Nephron (organoid): ENCODE measurements around the gene TNS2.

Experiments
- H3K27ac Mint-ChIP-seq, 3 experiments: 2 replicates each; pipeline ENCODE4 v1.8.0; 2020; ENCODE audit warnings: mixed read lengths in 3 of 3, mild to moderate bottlenecking in 2 of 3, moderate library complexity in 1 of 3
- H3K27me3 Mint-ChIP-seq: 2 replicates; pipeline ENCODE4 v1.8.0; 2021; ENCODE audit warnings: low read depth, mild to moderate bottlenecking, moderate library complexity, mixed read lengths
- H3K36me3 Mint-ChIP-seq: 2 replicates; pipeline ENCODE4 v1.8.0; 2020; ENCODE audit warnings: low read depth, mixed read lengths
- H3K4me1 Mint-ChIP-seq: 2 replicates; pipeline ENCODE4 v1.8.0; 2020; ENCODE audit warnings: mixed read lengths
- H3K4me3 Mint-ChIP-seq, 3 experiments: 2 replicates each; pipeline ENCODE4 v1.8.0; 2020; ENCODE audit warnings: mild to moderate bottlenecking in 3 of 3, mixed read lengths in 3 of 3, moderate library complexity in 2 of 3
- H3K9me3 Mint-ChIP-seq: 2 replicates; pipeline ENCODE4 v1.8.0; 2020; ENCODE audit warnings: mixed read lengths
- CTCF ChIP-seq, 3 experiments: fragments of 200-600 bp; sonication (generic); IDR thresholded peaks; one replicate each; pipeline ENCODE4 v1.5.0; 2021; ENCODE audit warnings: antibody characterized with exemption in 3 of 3; ENCODE audit not compliant: unreplicated experiment in 3 of 3

The TNS2 gene

GRCh38 chr12:53051058-53051880 lies 1.4 kb downstream of the TNS2 start:
- peak overlapping the region; percentile 88 to 92 (median 91) for H3K4me3 Mint-ChIP-seq
- peaks cover 68% of the 10 kb centered on the region for H3K4me1 Mint-ChIP-seq
- peaks cover 5% of the 10 kb centered on the region for H3K36me3 Mint-ChIP-seq
- peak in 1 of 3 experiments; percentile 25 for TF ChIP-seq CTCF (IDR thresholded peaks at IDR 0.05; ENCODE audit: unreplicated experiment in 3 of 3)
- no peaks in the 10 kb centered on the region for H3K27me3 Mint-ChIP-seq
- no peaks in the 10 kb centered on the region for H3K9me3 Mint-ChIP-seq
- H3K27ac Mint-ChIP-seq: peak overlapping the region; percentile 97 to 99 (median 99)

- Mint-ChIP-seq H3K4me1 (peaks cover 68% of the 10 kb centered on the region), H3K9me3 (no peaks in the 10 kb centered on the region), H3K27me3 (no peaks in the 10 kb centered on the region), H3K4me3 (peak overlapping the region; percentile 88 to 92 (median 91)), H3K27ac (peak overlapping the region; percentile 97 to 99 (median 99)), H3K36me3 (peaks cover 9% of the 10 kb centered on the region)
- TF ChIP-seq CTCF (IDR thresholded peaks at IDR 0.05; ENCODE audit: unreplicated experiment in 3 of 3): no peak
Measured at GRCh38 chr12:53051881-53052412, 2.1 kb downstream of the TNS2 start.

- H3K4me1 Mint-ChIP-seq: peaks cover 74% of the 10 kb centered on the region
- no peaks in the 10 kb centered on the region for H3K9me3 Mint-ChIP-seq
- no peak for TF ChIP-seq CTCF (IDR thresholded peaks at IDR 0.05; ENCODE audit: unreplicated experiment in 3 of 3)
- H3K4me3 Mint-ChIP-seq: peak overlapping the region; percentile 88 to 92 (median 91)
- H3K27ac Mint-ChIP-seq: peak overlapping the region; percentile 97 to 99 (median 99)
- H3K36me3 Mint-ChIP-seq: peaks cover 15% of the 10 kb centered on the region
- no peaks in the 10 kb centered on the region for H3K27me3 Mint-ChIP-seq
Measured at GRCh38 chr12:53052419-53053217, 2.8 kb downstream of the TNS2 start.

GRCh38 chr12:53053218-53054111 lies 3.6 kb downstream of the TNS2 start:
- no peaks in the 10 kb centered on the region for H3K27me3 Mint-ChIP-seq
- no peaks in the 10 kb centered on the region for H3K9me3 Mint-ChIP-seq

More at GRCh38 chr12:53053218-53054111, 3.6 kb downstream of the TNS2 start:
- H3K4me3 Mint-ChIP-seq: peak overlapping the region; percentile 90 to 92 (median 91)
- peaks cover 72% of the 10 kb centered on the region for H3K4me1 Mint-ChIP-seq
- peaks cover 21% of the 10 kb centered on the region for H3K36me3 Mint-ChIP-seq
- peak; percentile 61 to 66 (median 66) for TF ChIP-seq CTCF (IDR thresholded peaks at IDR 0.05; ENCODE audit: unreplicated experiment in 3 of 3)
- H3K27ac Mint-ChIP-seq: peak overlapping the region; percentile 76 to 92 (median 92)
